ENCODE results near the gene RAD54L.

DNA sequence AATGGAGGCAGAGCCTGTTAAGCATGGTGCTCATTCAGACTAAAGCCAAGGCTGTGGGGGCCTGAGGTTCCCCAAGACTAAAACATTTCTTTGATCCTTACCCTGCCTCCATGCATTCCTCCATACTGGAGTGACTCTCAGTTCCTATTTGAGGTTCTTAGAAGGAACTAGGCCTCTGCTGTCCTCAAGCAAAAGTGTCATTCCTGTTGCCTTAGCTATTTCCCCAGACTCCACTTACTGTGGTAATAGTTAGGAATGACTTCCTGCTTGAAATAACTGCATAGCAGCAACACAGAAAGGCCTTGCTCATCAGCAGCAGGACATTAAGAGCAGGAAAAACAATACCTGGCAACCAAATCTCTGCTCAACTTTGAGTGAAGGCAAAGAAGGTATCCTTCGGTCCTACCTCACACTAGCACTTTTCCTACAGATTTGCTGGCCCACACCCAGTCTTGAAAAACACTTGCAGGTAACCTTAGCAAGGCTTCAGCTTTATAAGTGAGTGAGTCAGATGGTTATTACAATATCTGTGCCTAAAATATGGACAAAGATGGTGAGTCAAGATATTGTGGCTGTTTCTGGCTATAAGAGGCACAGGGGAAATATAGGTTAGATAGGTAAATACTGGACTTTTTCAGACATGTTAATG lies 41.0 kb downstream of the RAD54L start:
- TF ChIP-seq, protein P1, sequence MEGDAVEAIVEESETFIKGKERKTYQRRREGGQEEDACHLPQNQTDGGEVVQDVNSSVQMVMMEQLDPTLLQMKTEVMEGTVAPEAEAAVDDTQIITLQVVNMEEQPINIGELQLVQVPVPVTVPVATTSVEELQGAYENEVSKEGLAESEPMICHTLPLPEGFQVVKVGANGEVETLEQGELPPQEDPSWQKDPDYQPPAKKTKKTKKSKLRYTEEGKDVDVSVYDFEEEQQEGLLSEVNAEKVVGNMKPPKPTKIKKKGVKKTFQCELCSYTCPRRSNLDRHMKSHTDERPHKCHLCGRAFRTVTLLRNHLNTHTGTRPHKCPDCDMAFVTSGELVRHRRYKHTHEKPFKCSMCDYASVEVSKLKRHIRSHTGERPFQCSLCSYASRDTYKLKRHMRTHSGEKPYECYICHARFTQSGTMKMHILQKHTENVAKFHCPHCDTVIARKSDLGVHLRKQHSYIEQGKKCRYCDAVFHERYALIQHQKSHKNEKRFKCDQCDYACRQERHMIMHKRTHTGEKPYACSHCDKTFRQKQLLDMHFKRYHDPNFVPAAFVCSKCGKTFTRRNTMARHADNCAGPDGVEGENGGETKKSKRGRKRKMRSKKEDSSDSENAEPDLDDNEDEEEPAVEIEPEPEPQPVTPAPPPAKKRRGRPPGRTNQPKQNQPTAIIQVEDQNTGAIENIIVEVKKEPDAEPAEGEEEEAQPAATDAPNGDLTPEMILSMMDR (conservative IDR thresholded peaks at IDR 0.05 in 1 of 2, IDR thresholded peaks at IDR 0.05 in 1 of 2; ENCODE audit: low read depth in 1 of 2, low read length in 2 of 2): no peak
- TF ChIP-seq EZH2 (IDR thresholded peaks at IDR 0.05; ENCODE audit: low read length, missing control alignments): no peak

Data from fibroblast of lung (primary cell).